OCI-M2 (cell line): ENCODE measurements around the gene PHF12.

Source experiments
- DNase-seq: peaks from one replicate; lab custom pipeline; 2025; ENCODE audit not compliant: unreplicated experiment; lab: John Stamatoyannopoulos, UW

The PHF12 gene

DNA sequence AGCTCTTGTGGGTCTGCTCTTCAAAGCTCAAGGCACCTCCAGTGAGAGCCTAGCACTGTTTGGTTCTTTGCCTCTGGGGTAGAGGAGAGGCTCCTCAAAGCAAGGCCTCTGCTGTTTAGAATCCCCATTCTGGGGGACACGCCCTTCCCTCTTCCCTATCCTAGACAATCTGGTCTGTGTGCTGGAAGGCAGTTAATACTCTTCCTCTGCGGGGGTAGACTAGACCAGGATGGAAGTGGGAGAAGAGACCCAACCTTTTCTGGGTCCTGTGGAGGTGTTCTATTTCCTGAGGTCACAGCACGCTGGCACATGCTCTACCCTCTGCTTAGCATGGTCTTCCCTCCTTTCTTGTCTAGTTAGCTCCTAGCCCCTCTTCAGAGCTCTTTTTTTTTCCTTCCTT, 88.8 kb downstream of the PHF12 start:
- DNase-seq, result peak; percentile 45

DNA sequence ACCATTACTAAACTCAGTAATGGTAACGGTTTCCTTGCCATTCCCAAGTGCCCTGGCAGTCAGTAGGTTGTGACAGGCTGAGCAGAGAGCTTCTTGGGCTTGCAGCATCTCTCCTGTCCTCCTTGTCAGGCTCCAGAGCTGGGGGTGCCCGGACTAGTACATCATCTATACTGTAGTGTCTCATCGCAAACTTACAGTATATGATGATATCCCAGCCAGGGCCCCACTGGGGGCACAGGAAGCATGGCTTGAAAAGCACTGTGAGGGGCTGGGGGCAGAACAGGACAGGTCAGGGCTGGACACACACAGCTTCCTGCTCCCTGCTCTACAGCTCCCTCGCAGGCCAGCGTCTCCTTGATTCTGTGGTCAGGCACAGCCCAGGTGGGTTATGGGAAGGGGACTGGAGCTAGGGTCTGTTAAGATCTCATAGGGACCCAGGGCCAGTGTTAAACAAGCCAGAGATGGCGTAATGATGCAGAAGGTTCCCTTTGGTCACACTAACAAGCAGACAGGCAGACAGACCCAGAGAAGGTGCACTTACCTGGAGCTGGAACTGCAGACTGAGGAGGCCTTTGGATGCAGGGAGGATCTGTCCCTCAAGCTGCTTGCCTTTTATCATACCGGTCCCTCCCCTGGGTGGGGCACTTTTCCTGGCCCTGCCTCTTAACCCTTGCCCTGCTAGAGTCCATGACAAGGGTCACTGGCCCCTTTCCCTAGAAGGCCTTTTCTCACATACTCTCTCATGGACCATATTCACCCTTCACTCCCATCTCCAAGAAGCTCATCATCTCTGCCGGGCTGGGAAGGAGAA, 89.7 kb downstream of the PHF12 start:
- DNase-seq, result peak; percentile 48

DNA sequence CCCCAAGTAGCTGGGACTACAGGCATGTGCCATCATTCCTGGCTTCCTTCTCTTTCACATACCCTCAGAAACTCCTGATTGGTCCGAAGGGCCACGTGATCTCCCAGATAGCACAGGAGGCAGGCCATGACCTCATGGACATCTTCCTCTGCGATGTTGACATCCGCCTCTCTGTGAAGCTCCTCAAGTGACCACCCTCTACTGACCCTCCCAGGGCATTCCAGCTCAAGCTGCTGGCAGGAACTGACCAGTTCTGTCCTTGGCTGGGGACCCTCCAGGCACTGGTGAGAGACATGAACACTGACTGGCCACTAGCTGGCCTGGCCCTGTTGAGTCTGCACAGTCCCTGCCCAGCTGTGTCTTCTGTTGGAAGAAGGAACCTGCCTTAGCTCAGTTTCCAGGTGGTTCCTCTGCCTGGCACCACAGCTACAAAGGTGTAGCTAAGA, 90.9 kb downstream of the PHF12 start:
- no peak for DNase-seq

DNA sequence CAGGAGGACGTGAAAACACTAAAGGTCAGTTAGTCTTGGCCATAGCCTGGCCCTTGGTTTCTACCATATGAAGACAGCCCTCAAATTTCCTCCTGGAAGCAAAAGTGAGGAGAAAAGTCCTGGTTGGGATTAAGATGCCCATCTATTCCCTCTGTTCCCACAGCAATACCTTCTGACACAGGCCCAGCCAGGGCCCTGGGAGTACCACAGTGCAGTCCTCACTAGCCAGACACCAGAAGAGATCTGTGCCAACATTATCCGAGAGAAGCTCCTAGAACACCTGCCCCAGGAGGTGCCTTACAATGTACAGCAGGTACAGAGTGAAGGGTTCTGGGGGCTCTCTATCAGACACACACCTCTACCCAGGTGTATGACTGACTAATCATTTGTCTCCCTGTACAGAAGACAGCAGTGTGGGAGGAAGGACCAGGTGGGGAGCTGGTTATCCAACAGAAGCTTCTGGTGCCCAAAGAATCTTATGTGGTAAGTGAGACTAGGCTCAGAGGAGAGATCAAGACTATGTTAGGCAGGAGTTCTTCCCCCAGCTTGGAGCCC, 92.4 kb downstream of the PHF12 start:
- DNase-seq, result no peak

DNA sequence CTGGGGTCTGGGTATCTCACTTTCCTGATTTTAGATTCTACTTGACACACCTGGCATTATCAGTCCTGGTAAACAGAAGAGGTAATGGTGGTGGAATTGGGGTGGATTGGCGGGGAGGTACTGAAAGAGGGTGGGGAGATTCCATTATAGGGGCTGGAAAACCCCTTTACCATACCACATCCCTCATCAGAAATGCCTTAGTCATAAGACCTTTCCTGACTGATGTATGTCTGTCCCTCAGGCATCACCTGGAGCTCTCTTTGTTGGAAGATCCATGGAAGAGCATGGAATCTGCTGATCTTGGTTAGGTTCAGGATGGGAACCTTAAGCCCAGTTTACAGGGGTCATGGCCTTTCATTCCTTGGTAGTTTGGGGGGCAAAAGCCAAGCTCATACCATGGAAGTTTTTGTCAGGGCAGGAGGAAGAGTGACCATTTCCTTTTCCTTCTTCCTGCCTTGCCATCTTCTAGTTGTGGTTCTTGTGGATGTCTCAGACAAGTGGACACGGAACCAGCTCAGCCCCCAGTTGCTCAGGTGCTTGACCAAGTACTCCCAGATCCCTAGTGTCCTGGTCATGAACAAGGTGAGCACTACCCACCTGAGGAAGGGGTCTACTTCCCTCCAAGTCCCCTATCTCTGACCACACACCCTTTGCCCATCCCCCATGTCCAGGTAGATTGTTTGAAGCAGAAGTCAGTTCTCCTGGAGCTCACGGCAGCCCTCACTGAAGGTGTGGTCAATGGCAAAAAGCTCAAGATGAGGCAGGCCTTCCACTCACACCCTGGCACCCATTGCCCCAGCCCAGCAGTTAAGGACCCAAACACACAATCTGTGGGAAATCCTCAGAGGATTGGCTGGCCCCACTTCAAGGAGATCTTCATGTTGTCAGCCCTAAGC, 93.2 kb downstream of the PHF12 start:
- no peak for DNase-seq

DNA sequence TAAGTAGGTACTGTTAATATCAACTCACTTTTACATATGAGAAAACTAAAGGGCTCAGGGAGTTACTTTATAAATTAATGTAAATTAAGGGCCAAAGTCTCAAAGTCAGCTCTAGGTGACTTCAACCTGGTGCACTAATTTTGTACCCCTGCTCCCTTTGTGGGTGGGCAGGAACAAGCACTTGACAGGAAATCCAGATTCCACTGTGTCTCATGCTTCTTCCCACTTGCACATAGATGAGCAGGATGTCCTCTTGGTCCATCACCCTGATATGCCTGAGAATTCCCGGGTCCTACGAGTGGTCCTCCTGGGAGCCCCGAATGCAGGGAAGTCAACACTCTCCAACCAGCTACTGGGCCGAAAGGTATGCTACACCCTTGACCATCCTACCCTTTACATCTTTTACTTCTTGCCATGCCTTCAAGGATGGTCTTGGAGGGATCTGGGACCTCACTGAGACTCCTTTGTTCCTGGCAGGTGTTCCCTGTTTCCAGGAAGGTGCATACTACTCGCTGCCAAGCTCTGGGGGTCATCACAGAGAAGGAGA, 95.2 kb downstream of the PHF12 start:
- no peak for DNase-seq

DNA sequence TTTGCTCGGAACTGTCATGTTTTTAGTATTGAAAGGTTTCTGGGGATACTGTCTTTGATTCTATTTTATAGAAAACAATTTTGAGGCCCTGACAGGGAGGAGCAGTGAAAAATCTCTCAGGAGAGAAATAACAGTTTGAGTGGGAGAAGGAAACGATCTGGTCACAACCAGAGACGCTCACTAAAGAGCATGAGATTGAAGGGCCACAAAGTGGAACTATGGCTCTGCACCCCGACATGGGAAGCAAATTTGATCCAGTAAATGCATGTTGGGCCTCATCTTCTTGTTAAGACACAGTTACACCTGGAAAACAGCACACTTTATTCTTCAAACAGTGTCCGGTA, 96.0 kb downstream of the PHF12 start:
- DNase-seq, result no peak
